Bronchial epithelial cell (primary cell): ENCODE data around the gene ADGRF5. TPM values are rescaled to one million over a fixed set of nuclear protein-coding genes. Genes with fewer than 3 reads are reported as not detected.
A peak's percentile ranks its signal among the peaks of the same experiment; 100 is the strongest.

Experiments used
- DNase-seq: peaks from one replicate; pipeline ENCODE4 v3.0.0-alpha.2; 2010; ENCODE audit warnings: low read depth
- FAIRE-seq: peaks from 2 replicates; lab custom pipeline; 2011; peaks lifted over from hg19 to GRCh38; lab: Jason Lieb, UNC
- H3K27me3 ChIP-seq: 2 replicates; pipeline ENCODE4 v1.5.1; 2011; ENCODE audit warnings: low read length; ENCODE audit not compliant: control insufficient read depth, insufficient read depth
- H3K36me3 ChIP-seq: 2 replicates; pipeline ENCODE4 v1.5.1; 2011; ENCODE audit warnings: low read length; ENCODE audit not compliant: control insufficient read depth, insufficient read depth
- H3K4me3 ChIP-seq: 2 replicates; pipeline ENCODE4 v1.5.1; 2011; ENCODE audit warnings: mild to moderate bottlenecking, low read depth, low read length, control low read depth
- total RNA-seq: library from RNA; depleted of rRNA; stranded (reverse); fragments of >200 nt; gene quantifications from 2 replicates; pipeline ENCODE4 v1.2.1, GENCODE V29; 2014
- TF ChIP-seq, protein P1 (sequence below): IDR thresholded peaks from 2 replicates; pipeline ENCODE4 v1.5.1; 2011; ENCODE audit warnings: mild to moderate bottlenecking, moderate library complexity, low read length, control low read depth, inconsistent platforms; ENCODE audit not compliant: insufficient read depth, severe bottlenecking

Gene ADGRF5
- total RNA-seq, 1 donor from 2014 or later = not detected

DNA sequence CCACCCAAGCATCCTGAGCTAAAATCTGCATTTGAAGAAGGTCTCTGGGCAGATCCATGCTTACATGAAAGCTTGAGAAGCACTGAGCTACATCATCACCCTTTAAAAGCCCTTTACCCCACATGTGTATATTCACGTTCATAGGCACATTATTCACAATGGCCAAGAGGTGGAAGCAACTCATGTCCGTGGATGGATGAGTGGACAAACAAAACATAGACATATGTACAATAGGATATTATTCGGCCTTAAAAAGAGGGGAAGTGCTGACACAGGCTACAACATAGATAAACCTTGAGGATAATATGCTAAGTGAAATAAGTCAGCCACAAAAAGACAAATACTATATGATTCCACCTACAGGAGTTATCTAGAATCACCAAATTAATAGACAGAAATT, 17.6 kb downstream of the ADGRF5 start:
- Histone ChIP-seq H3K27me3 (peaks cover 2% of the 10 kb centered on the region), H3K36me3 (no peaks in the 10 kb centered on the region), H3K4me3 (no peak overlapping the region)
- TF ChIP-seq, protein P1, sequence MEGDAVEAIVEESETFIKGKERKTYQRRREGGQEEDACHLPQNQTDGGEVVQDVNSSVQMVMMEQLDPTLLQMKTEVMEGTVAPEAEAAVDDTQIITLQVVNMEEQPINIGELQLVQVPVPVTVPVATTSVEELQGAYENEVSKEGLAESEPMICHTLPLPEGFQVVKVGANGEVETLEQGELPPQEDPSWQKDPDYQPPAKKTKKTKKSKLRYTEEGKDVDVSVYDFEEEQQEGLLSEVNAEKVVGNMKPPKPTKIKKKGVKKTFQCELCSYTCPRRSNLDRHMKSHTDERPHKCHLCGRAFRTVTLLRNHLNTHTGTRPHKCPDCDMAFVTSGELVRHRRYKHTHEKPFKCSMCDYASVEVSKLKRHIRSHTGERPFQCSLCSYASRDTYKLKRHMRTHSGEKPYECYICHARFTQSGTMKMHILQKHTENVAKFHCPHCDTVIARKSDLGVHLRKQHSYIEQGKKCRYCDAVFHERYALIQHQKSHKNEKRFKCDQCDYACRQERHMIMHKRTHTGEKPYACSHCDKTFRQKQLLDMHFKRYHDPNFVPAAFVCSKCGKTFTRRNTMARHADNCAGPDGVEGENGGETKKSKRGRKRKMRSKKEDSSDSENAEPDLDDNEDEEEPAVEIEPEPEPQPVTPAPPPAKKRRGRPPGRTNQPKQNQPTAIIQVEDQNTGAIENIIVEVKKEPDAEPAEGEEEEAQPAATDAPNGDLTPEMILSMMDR = no peak
- DNase-seq (no peak), FAIRE-seq (no peak)

DNA sequence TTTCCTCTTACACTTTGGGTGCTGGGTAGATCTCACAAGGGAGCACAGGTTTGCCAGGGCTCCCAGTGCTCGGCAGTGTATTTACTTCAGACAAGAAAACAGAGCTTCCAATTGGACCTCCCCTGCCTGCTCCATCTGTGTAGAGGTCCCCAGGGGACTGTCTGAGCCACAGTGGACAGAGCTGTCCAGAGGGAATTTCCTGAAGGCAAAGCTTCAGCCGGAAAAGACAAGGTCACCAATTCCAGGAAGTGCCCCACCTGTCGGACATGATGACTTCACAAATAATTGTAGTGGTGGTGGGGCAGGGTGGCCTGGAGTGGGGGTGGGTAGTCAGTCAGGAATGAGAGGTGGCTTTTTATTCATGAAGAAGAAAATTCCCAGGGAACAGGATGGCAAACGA, 18.6 kb downstream of the ADGRF5 start:
- H3K27me3 ChIP-seq = peaks cover 2% of the 10 kb centered on the region
- DNase-seq (no peak), FAIRE-seq (no peak)
- no peak overlapping the region for H3K4me3 ChIP-seq
- no peaks in the 10 kb centered on the region for H3K36me3 ChIP-seq
- TF ChIP-seq, protein P1 = no peak

DNA sequence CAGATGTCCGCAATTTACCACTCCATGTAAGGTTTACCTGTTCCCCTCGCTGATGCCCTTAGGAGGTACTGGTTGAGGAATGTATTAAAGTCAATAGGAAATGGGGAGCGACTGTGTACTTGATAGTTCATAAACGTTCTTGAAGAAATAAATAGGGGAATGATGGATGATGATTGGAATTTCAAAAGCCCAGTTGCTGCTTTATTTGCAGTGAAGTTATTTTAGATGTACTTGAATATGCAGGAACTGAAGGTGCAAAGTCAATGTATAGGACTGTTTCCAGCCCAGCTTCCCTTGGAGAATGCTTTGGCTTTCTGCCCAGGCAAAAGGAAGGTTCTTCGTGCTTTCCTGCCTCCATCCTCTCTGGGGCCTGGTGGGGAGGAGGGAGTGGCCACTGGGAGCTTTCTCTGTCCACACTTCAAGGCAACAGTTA, 19.8 kb downstream of the ADGRF5 start:
- H3K27me3 ChIP-seq = peaks cover 2% of the 10 kb centered on the region
- DNase-seq (peak; percentile 20), FAIRE-seq (no peak)
- TF ChIP-seq, protein P1 = no peak
- no peak overlapping the region for H3K4me3 ChIP-seq
- H3K36me3 ChIP-seq = no peaks in the 10 kb centered on the region

DNA sequence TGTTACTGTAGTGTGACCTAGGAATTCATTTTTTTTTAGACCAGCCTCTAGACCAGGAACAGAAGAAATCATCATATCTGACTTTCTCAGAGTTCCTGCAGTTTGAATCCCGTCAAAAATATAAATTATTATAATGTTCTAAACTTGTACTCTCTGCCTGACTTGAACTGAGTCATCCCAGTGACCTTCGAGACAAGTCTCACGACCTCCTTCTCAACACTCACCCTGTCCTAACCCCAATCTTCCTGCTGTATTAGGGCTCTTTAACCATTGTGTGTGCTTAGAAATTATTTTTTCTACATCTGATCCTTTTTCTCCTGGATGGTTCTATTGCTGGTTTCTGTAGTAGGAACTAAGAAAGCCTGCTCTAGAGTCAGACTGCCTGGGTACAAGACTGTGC, 21.5 kb downstream of the ADGRF5 start:
- Histone ChIP-seq H3K27me3 (peaks cover 2% of the 10 kb centered on the region), H3K36me3 (no peaks in the 10 kb centered on the region), H3K4me3 (no peak overlapping the region)
- DNase-seq = no peak
- no peak for FAIRE-seq
- TF ChIP-seq, protein P1 = no peak

DNA sequence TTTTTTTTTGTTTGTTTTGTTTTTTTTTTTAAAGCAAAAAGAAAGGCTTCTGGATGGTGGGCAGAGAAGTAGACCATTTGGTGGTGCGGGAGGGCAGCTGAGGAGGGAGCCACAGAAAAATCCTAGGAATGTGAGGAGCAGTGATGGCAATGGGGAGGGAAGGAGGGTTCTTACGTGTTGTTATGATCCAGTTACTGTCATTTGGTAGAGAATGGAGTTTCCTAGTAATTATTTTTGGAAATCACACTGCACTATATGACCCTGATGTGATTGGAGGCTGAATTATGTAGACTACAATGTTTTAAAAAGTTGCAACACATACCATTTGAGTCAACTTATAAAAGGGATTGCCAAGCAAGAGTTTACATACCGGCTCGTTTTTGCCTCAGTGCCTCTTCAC, 22.1 kb downstream of the ADGRF5 start:
- DNase-seq = no peak
- TF ChIP-seq, protein P1 = no peak
- no peak for FAIRE-seq
- H3K27me3 ChIP-seq = peaks cover 2% of the 10 kb centered on the region
- H3K4me3 ChIP-seq = no peak overlapping the region
- no peaks in the 10 kb centered on the region for H3K36me3 ChIP-seq

DNA sequence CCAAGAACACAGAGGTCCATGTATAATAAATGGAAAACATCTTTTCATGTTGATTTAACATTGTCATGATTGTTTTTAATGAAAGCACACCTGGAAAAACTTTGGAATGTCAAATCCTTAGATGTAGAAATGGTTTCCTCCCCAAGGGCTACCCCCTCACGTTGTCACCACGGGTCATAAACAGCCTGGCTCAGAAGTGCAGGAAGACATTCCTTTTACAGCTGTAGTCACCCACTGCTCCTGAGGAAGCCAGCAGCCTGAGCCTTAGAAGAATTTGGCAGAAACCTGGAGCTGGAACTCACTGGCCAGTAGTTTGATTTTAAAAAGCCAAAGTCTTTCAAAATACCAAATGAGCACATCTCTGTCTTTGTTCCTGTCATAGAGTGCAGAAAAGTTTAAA, 23.7 kb downstream of the ADGRF5 start:
- Histone ChIP-seq H3K4me3 (no peak overlapping the region), H3K36me3 (no peaks in the 10 kb centered on the region), H3K27me3 (peaks cover 2% of the 10 kb centered on the region)
- FAIRE-seq (no peak), DNase-seq (no peak)
- TF ChIP-seq, protein P1 = no peak
